ENCODE results near the gene MGAT4C.

DNA sequence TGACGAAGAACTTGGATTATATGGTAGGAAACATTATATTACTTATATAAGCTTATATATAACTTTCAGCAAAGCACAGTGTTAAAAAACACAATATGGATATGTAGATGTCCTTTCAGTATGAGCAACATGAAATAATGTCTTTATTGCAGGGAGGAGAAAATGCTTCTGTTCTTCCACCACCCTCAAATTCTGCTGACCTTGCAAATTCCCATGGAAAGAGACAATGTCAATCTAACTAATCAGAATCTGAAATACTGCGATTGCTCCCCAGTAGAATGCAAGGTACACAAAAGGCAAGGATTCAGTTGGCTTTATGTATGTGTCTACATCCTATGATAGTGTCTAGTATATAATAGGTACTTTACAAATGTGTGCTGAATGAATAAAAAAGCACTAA, 26.4 kb downstream of the MGAT4C start:
- TF ChIP-seq, protein P1, sequence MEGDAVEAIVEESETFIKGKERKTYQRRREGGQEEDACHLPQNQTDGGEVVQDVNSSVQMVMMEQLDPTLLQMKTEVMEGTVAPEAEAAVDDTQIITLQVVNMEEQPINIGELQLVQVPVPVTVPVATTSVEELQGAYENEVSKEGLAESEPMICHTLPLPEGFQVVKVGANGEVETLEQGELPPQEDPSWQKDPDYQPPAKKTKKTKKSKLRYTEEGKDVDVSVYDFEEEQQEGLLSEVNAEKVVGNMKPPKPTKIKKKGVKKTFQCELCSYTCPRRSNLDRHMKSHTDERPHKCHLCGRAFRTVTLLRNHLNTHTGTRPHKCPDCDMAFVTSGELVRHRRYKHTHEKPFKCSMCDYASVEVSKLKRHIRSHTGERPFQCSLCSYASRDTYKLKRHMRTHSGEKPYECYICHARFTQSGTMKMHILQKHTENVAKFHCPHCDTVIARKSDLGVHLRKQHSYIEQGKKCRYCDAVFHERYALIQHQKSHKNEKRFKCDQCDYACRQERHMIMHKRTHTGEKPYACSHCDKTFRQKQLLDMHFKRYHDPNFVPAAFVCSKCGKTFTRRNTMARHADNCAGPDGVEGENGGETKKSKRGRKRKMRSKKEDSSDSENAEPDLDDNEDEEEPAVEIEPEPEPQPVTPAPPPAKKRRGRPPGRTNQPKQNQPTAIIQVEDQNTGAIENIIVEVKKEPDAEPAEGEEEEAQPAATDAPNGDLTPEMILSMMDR (optimal IDR thresholded peaks at IDR 0.05 in 1 of 3, IDR thresholded peaks at IDR 0.05 in 1 of 3, conservative IDR thresholded peaks at IDR 0.05 in 1 of 3; ENCODE audit: extremely low read depth in 1 of 3, insufficient read depth in 2 of 3, low read length in 3 of 3), result no peak
- no peak for TF ChIP-seq EZH2 (IDR thresholded peaks at IDR 0.05; ENCODE audit: low read length)
